COLO668 (cell line): ENCODE measurements around the gene TFG.

Experiments
- DNase-seq: peaks from one replicate; lab custom pipeline; 2025; ENCODE audit not compliant: unreplicated experiment; lab: John Stamatoyannopoulos, UW

Gene TFG

DNA sequence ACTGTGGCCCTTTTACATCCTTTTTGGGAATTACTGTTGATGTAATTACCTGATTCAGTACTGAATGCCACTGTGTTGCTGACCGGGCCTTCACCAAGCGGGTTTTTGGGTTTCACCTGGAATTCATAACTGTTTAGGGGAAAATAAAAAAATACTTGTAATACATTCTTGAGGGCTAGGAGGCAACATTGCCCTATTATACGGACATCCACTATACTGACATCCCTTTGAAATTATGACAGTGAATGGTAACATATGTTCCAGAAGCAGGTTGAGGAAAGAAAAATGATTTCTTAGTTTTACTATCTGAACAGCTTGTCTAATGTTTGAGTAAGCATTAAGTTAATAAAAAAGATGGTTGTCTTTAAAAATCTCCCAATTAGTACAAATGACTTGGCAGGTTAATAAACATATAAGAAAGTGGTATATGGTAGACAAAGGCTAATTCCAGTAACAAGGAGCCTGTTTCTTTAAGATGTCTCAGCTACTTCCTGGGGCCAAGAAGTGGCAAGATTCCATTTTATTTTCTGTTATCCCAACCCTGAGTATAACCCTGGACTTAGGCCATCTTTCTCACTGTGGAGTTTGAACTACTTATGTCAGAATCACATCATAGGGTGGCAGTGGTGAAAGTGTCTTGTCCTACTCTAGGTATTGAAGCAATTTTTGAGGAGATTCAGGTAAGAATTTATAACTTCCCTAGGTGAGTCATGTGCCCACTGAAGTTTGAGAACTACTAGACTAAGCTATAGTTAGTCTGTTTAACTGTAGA, 45.5 kb downstream of the TFG start:
- DNase-seq: no peak

GRCh38 chr3:100756441-100756840, 47.1 kb downstream of the TFG start:
- DNase-seq: no peak

DNA sequence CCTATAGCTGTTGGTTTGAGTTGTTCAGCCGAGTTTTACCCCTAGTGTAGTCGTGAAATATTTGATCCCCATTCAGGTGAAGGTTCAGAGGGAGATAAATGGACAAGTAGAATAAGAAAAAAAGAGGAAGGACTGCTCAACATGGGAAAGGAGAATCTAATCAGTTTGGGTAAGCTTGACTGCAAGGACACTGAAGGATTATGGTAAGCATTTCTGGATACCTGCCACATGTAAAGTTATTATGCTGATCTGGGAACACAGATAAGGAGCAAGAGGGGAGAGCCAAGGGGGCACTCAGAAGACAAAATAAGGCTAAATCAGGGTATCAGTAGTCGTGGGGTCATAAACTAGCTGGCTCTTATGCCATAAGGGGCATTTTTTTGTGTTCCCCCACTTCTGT, 49.9 kb downstream of the TFG start:
- no peak for DNase-seq

DNA sequence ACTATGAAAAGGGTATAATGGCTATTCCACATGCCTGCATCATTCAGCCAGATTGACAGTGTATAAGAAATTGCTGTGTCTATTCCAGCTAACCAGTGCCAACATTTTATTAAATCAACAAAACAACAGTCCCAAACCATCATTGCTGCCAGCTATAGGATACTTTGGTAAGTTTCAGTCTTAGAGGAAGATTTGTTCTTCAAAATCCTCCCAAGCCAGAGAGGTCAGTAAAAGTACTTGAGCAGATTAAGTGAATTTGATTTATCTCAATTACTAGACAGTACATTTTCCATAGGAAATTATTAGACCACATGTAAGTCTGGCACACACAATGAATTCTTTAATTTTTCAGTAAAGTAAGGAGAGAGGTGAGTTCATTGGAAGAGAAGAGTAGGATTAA, 50.7 kb downstream of the TFG start:
- no peak for DNase-seq

DNA sequence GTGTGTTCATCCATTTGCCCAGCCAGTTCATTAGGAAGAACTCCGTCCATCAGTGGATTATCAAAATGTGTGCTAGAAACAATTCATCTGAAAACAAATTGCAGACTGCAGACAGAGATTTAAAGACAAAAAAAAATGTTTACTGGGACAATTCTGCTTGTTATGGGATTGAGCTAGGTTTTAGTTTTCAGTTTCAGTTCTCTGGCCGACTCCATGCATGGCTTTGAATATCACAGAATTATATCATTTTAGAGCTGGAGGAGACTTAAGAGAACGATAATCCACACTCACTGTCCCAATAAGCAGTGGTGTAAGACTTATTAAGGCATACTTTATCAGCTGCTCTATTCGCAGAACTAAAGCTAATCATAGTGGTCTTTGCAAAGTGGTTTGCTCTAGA, 51.1 kb downstream of the TFG start:
- no peak for DNase-seq

DNA sequence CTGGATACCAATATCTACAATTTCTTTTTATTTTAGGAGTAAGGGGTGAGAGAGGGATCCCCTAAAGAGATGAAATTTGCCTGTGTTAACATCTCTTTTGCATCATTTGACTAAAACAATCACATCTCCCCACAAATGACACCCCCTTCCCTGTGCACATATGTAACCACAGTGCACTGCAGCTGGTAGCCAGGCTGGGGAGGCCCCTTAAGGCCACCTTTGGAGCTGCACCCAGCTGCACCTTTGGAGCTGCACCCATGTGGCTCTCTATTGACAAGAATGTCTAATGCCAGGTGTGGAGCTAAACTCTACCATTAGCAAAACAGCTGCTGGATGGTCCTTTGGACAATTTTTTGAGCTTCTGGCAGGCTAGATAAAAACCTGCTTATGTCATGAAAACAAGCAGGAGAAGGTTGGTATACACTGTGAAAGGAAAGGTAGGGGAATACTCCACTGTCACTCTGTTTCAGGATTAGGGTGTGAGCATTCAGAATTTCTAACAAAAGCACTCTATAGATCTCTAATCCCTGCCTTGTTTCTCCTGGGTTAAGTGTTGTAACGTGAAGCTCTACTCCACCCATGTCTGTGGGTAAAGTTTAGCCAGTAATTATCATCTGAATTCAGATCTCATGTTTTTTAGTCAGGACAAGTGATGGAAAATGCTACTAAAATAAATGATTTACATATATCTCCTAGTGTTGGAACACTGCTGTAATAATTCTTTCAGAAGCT, 52.1 kb downstream of the TFG start:
- DNase-seq: peak; percentile 22

GRCh38 chr3:100761951-100762350, 52.7 kb downstream of the TFG start:
- DNase-seq: no peak

- no peak for DNase-seq
These were observed 56.2 kb downstream of the TFG start for GRCh38 chr3:100765437-100765975.

DNA sequence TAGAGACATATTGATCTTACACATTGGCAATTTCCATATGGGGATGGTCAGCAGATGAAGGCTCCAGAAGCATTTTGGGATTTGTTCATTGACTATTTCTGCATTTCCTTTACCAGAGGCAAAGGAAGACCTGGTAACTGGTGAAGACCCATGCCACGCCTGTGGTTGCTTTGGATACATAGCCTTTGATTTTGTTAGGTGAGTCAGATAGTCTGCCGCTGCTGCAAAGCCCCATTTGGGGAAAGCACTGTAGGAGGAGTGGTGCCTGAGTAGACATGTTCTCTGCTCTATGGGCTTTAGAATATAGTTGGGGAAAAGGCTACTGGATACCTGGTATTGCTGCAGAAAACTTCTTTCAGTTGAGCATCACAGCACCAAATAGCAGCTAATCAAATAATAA, 56.8 kb downstream of the TFG start:
- DNase-seq: no peak

- DNase-seq: no peak
These were observed 60.4 kb downstream of the TFG start for GRCh38 chr3:100769693-100770092.

- DNase-seq: no peak
These were observed 65.9 kb downstream of the TFG start for GRCh38 chr3:100775226-100775625.

GRCh38 chr3:100775669-100776068, 66.4 kb downstream of the TFG start:
- DNase-seq: no peak

GRCh38 chr3:100776097-100776729, 66.9 kb downstream of the TFG start:
- no peak for DNase-seq

DNA sequence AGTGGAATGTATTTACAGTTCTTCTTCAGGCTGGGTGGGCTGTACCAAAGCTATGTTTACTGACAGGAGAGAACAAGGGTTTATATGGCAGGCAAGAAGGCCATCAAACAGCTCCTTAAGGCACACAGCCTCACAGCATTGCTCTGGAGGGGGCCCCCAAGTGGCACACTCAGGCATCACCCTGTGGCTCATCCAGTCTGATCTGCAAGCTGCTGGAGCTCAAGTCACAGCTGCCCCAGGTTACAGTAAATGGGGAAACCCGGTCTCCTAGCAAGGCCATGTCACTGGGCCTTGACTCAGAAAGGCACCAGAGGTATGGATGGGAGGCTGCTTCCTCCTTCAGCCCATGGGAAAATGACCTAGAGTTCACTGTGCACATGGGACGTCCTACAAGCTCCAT, 67.5 kb downstream of the TFG start:
- no peak for DNase-seq

DNA sequence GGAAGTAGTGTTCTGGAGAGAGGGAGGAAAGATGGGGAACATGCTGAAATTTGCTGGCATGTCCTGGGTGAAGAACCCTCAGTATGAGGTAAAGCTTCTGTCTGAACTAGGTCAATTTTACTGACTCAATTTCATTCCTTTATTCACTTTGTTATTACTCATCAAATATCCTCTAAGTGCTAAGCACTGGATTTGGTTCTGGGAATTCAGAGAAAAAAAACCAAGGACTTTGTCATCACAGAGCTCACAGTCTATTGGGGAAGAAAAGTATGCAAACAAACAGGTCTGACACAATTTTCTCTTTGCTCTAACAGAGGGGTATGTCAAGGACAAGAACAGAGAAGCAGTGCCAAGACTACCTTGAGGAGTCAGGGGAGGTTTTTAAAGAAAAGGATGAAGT, 68.0 kb downstream of the TFG start:
- DNase-seq: no peak

GRCh38 chr3:100779480-100779879, 70.2 kb downstream of the TFG start:
- DNase-seq: no peak

- no peak for DNase-seq
These were observed 70.9 kb downstream of the TFG start for GRCh38 chr3:100780071-100780622.

- DNase-seq: no peak
These were observed 72.0 kb downstream of the TFG start for GRCh38 chr3:100781301-100781700.

DNA sequence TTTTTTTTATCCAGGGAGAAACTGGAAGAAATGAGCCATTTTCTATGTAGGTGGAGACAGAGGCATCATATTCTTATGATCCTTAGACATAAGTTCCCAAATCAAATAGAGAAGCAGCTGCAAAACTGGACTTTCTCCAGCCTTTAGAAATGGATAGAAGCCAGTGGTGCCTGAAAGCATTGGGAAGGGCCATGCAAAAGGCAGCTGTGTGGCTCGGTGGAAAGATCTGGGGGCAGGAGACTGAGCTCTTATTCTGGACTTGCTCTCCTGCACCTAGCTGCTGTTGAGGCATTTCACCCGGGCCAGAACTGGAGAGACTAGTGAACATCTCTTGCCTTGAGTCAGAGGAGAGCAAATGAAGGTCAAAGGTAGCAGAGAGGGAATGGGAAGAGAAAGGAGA, 73.1 kb downstream of the TFG start:
- no peak for DNase-seq

DNA sequence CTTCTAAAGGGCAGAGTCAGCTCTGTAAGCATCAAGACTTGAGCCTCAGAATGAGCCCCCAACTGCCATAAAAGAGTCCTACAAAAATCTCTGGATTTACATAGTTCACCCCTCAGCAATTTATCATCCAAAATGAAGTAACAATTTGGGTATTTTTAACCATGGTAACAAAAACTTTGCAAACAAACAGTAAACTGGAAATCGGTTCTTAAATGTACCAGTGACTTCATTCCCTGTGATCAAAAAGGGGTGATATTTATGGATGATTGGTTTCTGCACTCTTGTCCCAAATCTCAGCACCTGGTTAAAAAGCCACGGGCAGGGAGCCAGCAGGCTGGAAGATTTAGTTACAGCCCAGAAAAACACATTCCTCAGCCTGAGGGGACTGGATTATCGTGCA, 73.6 kb downstream of the TFG start:
- no peak for DNase-seq

DNA sequence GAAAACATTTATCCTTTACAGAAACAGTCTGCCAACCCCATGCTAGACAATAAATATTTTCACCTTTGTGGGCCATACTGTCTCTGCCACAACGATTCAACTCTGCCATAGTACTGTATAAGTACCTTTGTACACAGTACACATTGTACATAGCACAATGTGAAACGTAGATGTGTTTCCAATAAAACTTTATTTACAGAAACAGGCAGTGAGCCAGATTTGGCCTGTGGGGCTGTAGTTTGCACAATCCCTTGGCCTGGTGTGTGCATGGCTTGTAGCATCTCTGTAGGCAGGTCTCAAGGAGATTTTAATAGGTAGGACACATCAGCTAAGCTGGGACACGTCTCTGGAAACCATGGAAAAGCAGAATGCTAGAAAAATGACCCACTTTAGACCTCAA, 74.3 kb downstream of the TFG start:
- DNase-seq: no peak

- DNase-seq: no peak
These were observed 80.3 kb downstream of the TFG start for GRCh38 chr3:100789579-100789978.
